RWPE1 (cell line): Measurements from ENCODE around the gene TUBA1B.
A peak's percentile ranks its signal among the peaks of the same experiment; 100 is the strongest.

Experiments
- CTCF ChIA-PET: fragments of 350-600 bp; sonication (Branson Sonifier 250); formaldehyde crosslinking; extraction: SDS; loops from one replicate; lab custom pipeline; 2021; lab: Yijun Ruan, JAX
- POLR2A ChIA-PET: fragments of 400-600 bp; formaldehyde crosslinking; extraction: SDS; loops from one replicate; lab custom pipeline; 2020; ENCODE audit warnings: antibody characterized with exemption; ENCODE audit not compliant: low non-redundant PET; lab: Yijun Ruan, JAX
- DNase-seq: peaks from one replicate; pipeline ENCODE4 v3.0.0; 2012; ENCODE audit warnings: low spot score
- H3K27ac ChIP-seq: fragments of 450-650 bp; 2 replicates; pipeline ENCODE4 v1.5.1; 2017
- TF ChIP-seq, protein P1 (sequence below): fragments of 450-650 bp; conservative IDR thresholded peaks from 2 replicates; pipeline ENCODE4 v1.5.1; 2017; ENCODE audit warnings: low read depth, mild to moderate bottlenecking

The TUBA1B gene

GRCh38 chr12:49109641-49110463 is 21.3 kb downstream of the TUBA1B start:
- POLR2A ChIA-PET: no interaction called here
- DNase-seq: no peak
- TF ChIP-seq, protein P1, sequence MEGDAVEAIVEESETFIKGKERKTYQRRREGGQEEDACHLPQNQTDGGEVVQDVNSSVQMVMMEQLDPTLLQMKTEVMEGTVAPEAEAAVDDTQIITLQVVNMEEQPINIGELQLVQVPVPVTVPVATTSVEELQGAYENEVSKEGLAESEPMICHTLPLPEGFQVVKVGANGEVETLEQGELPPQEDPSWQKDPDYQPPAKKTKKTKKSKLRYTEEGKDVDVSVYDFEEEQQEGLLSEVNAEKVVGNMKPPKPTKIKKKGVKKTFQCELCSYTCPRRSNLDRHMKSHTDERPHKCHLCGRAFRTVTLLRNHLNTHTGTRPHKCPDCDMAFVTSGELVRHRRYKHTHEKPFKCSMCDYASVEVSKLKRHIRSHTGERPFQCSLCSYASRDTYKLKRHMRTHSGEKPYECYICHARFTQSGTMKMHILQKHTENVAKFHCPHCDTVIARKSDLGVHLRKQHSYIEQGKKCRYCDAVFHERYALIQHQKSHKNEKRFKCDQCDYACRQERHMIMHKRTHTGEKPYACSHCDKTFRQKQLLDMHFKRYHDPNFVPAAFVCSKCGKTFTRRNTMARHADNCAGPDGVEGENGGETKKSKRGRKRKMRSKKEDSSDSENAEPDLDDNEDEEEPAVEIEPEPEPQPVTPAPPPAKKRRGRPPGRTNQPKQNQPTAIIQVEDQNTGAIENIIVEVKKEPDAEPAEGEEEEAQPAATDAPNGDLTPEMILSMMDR: no peak
- peak overlapping the region; percentile 87 for H3K27ac ChIP-seq
- CTCF ChIA-PET: interaction anchor here (0.7 to 3.9 kb wide), 4 partner anchors 18 to 126 kb away, joined by 3 to 26 read pairs (median 4); no protein-coding TSS in a partner anchor

- POLR2A ChIA-PET: no interaction called here
- CTCF ChIA-PET: interaction anchor here (1.0 to 3.9 kb wide), 3 partner anchors 21 kb away, joined by 3 to 26 read pairs (median 4); no protein-coding TSS in a partner anchor
- peak overlapping the region; percentile 87 for H3K27ac ChIP-seq
- no peak for DNase-seq
- TF ChIP-seq, protein P1: no peak
Observed at GRCh38 chr12:49108958-49109404, 22.2 kb downstream of the TUBA1B start.

DNA sequence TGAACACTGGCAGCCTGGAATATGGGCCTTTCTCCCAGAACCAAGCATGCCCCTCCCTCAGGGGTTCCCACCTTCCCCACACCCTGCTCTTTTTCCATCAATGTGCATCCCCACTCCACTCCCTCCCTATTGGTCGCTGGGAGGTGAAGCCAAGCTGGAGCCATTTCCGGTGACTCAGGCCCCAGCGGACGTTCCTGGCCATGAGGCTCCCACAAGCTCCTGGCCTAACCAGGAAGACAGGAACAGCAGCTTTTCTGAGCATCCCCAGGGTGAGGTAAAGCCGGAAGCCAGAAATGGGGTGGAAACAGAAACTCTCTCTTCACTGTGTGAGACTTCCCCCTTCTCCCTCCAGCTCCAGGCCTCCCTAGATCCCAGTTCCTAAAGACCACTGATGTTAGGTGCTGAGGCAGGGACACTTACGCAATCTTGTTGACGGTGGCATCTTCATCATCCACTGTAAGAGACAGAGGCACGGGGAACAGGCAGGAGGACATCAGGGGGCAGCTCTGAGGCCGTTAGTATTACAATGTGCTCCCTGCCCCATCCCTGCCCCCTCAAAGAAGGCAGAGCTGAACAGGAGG is 25.6 kb downstream of the TUBA1B start:
- POLR2A ChIA-PET: no interaction called here

GRCh38 chr12:49104822-49105221 is 26.4 kb downstream of the TUBA1B start:
- TF ChIP-seq, protein P1: no peak
- POLR2A ChIA-PET: no interaction called here
- no peak overlapping the region for H3K27ac ChIP-seq
- DNase-seq: no peak
- CTCF ChIA-PET: interaction anchor here (0.5 to 2.2 kb wide), 5 partner anchors 13 to 175 kb away, joined by 3 to 19 read pairs (median 6); no protein-coding TSS in a partner anchor

More for the DNA sequence above, 25.6 kb downstream of the TUBA1B start:
- CTCF ChIA-PET: interaction anchor here (0.7 to 2.2 kb wide), 6 partner anchors 14 to 118 kb away, joined by 3 to 19 read pairs (median 5); no protein-coding TSS in a partner anchor
- peak overlapping the region; percentile 38; the same call in 1 of the 2 replicates for H3K27ac ChIP-seq
- DNase-seq: peak; percentile 41
- TF ChIP-seq, protein P1: no peak

- DNase-seq: no peak
- TF ChIP-seq, protein P1: no peak
- POLR2A ChIA-PET: no interaction called here
- H3K27ac ChIP-seq: no peak overlapping the region
- CTCF ChIA-PET: interaction anchor here (0.6 to 7.5 kb wide), 5 partner anchors 13 to 270 kb away, joined by 3 to 65 read pairs (median 5); no protein-coding TSS in a partner anchor
Observed at GRCh38 chr12:49100380-49100779, 30.8 kb downstream of the TUBA1B start.

GRCh38 chr12:49098703-49099102 is 32.5 kb downstream of the TUBA1B start:
- no peak overlapping the region for H3K27ac ChIP-seq
- ChIA-PET CTCF (interaction anchor here (0.6 to 7.5 kb wide), 5 partner anchors 8 to 89 kb away, joined by 3 to 65 read pairs (median 8); no protein-coding TSS in a partner anchor), POLR2A (interaction anchor here (0.7 kb wide), 1 partner anchor 12 kb away, joined by 4 read pairs; no protein-coding TSS in a partner anchor)
- TF ChIP-seq, protein P1: no peak
- DNase-seq: no peak
